Panc1 (cell line): ENCODE data around the gene SMARCA5.
A peak's percentile ranks its signal among the peaks of the same experiment; 100 is the strongest.

Source experiments
- POLR2AphosphoS5 ChIP-seq: IDR thresholded peaks from 2 replicates; pipeline ENCODE4 v1.6.1; 2012; ENCODE audit warnings: mild to moderate bottlenecking, low read depth, low read length, moderate library complexity
- SIN3A ChIP-seq: IDR thresholded peaks from 2 replicates; pipeline ENCODE4 v1.6.1; 2012; ENCODE audit warnings: low read depth, mild to moderate bottlenecking, low read length, moderate library complexity, borderline replicate concordance; ENCODE audit not compliant: insufficient read depth
- TF ChIP-seq, protein P1 (sequence below): fragments of 450-650 bp; IDR thresholded peaks from 2 replicates; pipeline ENCODE4 v1.5.1; 2017; ENCODE audit warnings: mild to moderate bottlenecking
- TF ChIP-seq, protein P2 (sequence below), 2 experiments: IDR thresholded peaks; 2 replicates each; pipeline ENCODE4 v1.6.1; 2011 to 2012; ENCODE audit warnings: low read depth in 2 of 2, control low read depth in 1 of 2, low read length in 1 of 2, mild to moderate bottlenecking in 1 of 2, moderate library complexity in 1 of 2; ENCODE audit not compliant: insufficient read depth in 1 of 2

DNA sequence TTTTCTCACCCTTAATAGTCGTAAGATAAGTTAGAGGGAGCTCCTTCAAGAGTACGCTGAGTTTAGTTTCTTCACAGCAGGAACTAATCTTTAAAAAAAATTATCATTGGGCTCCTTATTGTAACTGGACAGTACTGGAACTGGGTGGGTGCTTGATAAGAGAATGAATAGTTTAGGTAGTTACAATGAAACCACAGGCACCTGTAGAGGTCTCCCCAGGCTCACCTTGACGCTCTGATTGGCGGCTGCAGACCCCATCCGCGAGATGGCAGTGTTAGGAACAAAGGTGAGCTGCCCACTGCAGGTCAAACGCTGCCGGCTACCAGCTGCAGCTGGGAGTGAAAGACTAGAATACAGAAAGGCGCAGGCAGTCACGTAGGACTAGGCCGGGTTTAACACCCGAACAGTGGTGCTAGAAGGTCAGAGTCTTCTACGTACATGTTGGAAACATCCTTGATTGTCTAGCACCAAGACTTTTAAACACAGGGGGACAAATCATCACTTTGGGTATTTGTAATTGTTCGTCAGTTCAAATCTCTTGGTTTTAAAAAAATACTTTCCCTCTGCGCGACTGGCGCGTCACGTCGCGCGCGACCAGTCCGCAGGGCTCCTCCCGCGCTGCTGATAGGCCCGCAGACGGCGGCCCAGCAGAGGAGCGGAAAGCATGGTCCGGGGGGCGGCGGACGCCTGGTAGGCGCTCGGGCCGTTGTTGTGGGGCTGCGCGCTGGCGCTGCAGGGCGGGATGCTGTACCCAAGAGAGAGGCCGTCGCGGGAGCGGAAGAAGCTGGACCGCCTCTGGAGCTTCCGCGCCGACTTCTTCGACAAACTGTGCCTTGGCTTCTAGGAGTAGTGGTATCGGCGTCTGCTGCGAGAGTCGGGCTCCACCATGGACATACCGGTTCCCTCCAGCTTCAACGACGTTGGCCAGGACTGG is 45.6 kb downstream of the SMARCA5 start:
- TF ChIP-seq POLR2AphosphoS5 (no peak), SIN3A (no peak)
- TF ChIP-seq, protein P1, sequence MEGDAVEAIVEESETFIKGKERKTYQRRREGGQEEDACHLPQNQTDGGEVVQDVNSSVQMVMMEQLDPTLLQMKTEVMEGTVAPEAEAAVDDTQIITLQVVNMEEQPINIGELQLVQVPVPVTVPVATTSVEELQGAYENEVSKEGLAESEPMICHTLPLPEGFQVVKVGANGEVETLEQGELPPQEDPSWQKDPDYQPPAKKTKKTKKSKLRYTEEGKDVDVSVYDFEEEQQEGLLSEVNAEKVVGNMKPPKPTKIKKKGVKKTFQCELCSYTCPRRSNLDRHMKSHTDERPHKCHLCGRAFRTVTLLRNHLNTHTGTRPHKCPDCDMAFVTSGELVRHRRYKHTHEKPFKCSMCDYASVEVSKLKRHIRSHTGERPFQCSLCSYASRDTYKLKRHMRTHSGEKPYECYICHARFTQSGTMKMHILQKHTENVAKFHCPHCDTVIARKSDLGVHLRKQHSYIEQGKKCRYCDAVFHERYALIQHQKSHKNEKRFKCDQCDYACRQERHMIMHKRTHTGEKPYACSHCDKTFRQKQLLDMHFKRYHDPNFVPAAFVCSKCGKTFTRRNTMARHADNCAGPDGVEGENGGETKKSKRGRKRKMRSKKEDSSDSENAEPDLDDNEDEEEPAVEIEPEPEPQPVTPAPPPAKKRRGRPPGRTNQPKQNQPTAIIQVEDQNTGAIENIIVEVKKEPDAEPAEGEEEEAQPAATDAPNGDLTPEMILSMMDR, result peak; percentile 81
- TF ChIP-seq, protein P2, sequence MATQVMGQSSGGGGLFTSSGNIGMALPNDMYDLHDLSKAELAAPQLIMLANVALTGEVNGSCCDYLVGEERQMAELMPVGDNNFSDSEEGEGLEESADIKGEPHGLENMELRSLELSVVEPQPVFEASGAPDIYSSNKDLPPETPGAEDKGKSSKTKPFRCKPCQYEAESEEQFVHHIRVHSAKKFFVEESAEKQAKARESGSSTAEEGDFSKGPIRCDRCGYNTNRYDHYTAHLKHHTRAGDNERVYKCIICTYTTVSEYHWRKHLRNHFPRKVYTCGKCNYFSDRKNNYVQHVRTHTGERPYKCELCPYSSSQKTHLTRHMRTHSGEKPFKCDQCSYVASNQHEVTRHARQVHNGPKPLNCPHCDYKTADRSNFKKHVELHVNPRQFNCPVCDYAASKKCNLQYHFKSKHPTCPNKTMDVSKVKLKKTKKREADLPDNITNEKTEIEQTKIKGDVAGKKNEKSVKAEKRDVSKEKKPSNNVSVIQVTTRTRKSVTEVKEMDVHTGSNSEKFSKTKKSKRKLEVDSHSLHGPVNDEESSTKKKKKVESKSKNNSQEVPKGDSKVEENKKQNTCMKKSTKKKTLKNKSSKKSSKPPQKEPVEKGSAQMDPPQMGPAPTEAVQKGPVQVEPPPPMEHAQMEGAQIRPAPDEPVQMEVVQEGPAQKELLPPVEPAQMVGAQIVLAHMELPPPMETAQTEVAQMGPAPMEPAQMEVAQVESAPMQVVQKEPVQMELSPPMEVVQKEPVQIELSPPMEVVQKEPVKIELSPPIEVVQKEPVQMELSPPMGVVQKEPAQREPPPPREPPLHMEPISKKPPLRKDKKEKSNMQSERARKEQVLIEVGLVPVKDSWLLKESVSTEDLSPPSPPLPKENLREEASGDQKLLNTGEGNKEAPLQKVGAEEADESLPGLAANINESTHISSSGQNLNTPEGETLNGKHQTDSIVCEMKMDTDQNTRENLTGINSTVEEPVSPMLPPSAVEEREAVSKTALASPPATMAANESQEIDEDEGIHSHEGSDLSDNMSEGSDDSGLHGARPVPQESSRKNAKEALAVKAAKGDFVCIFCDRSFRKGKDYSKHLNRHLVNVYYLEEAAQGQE (IDR thresholded peaks at IDR 0.05; ENCODE audit: insufficient read depth in 1 of 2, low read depth in 2 of 2, low read length in 1 of 2), result no peak
